T-cell (primary cell): ENCODE data around the gene PITX1. TPM values are rescaled to one million over a fixed set of nuclear protein-coding genes. Genes with fewer than 3 reads are reported as not detected.

Experiments used
- ATAC-seq, 4 experiments: fragments of 200-7000 bp in 3 of 4; fragments of 150-1000 bp in 1 of 4; cut with Tn5 transposase; replicated peaks in 1 of 4; 1 replicate in 3 of 4; 2 replicates in 1 of 4; pipeline ENCODE4 v1.10.0; 2021; ENCODE audit warnings: moderate library complexity in 3 of 4, mild to moderate bottlenecking in 2 of 4, moderate number of reproducible peaks in 1 of 4
- CTCF ChIA-PET, 2 donors: fragments of 300-600 bp; sonication (Branson Sonifier 250); formaldehyde crosslinking; loops; one replicate each; lab custom pipeline; 2022; ENCODE audit warnings: antibody characterized with exemption in 2 of 2; lab: Charles Lee
- POLR2A ChIA-PET, 2 donors: fragments of 300-600 bp; sonication (Branson Sonifier 250); formaldehyde crosslinking; loops; one replicate each; lab custom pipeline; 2022; ENCODE audit warnings: antibody characterized with exemption in 2 of 2; lab: Charles Lee
- DNase-seq, 35 experiments: peaks; one replicate each; pipeline versions ENCODE4 v3.0.0 to v3.0.0-alpha.2; 2013 to 2023
- H3K27ac ChIP-seq: one replicate; pipeline ENCODE4 v1.5.1; 2013; ENCODE audit warnings: low read length
- H3K27me3 ChIP-seq, 2 experiments: replicated peaks in 1 of 2; 1 replicate in 1 of 2; 2 replicates in 1 of 2; pipeline versions ENCODE4 v1.6.1 to v1.7.0; 2013; ENCODE audit warnings: low read length in 1 of 2, mixed read lengths in 1 of 2; ENCODE audit not compliant: control insufficient read depth in 2 of 2, insufficient read depth in 2 of 2; ENCODE audit errors: extremely low read depth in 1 of 2
- H3K36me3 ChIP-seq, 2 donors: 1 replicate in 1 of 2; 2 replicates in 1 of 2; pipeline versions ENCODE4 v1.6.1 to v1.7.0; 2013; ENCODE audit warnings: low read length in 1 of 2; ENCODE audit not compliant: control insufficient read depth in 2 of 2, insufficient read depth in 1 of 2; ENCODE audit errors: extremely low read depth in 1 of 2
- H3K4me1 ChIP-seq, 2 experiments: 1 replicate in 1 of 2; 2 replicates in 1 of 2; pipeline versions ENCODE4 v1.6.1 to v1.7.0; 2013; ENCODE audit warnings: low read length in 2 of 2, mixed read lengths in 1 of 2; ENCODE audit not compliant: insufficient read depth in 2 of 2, control insufficient read depth in 1 of 2; ENCODE audit errors: extremely low read depth in 1 of 2
- H3K4me3 ChIP-seq, 2 donors: 1 replicate in 1 of 2; 2 replicates in 1 of 2; pipeline versions ENCODE4 v1.5.1 to v1.7.0; 2013; ENCODE audit warnings: mild to moderate bottlenecking in 2 of 2, low read length in 1 of 2, moderate library complexity in 1 of 2; ENCODE audit not compliant: control insufficient read depth in 1 of 2; ENCODE audit errors: extremely low read depth in 1 of 2
- H3K9me3 ChIP-seq: 2 replicates; pipeline ENCODE4 v1.7.0; 2013
- H3K27ac Mint-ChIP-seq, 2 donors: one replicate each; pipeline ENCODE4 v1.8.0; 2020 to 2021; ENCODE audit warnings: mild to moderate bottlenecking in 2 of 2, mixed read lengths in 2 of 2
- H3K27me3 Mint-ChIP-seq, 2 donors: one replicate each; pipeline ENCODE4 v1.8.0; 2021 to 2022; ENCODE audit warnings: mixed read lengths in 2 of 2
- H3K36me3 Mint-ChIP-seq: one replicate; pipeline ENCODE4 v1.8.0; 2021; ENCODE audit warnings: mixed read lengths
- H3K4me1 Mint-ChIP-seq, 3 donors: one replicate each; pipeline ENCODE4 v1.8.0; 2020 to 2022; ENCODE audit warnings: mixed read lengths in 3 of 3, mild to moderate bottlenecking in 1 of 3
- H3K4me3 Mint-ChIP-seq, 3 donors: one replicate each; pipeline ENCODE4 v1.8.0; 2020 to 2022; ENCODE audit warnings: mild to moderate bottlenecking in 3 of 3, mixed read lengths in 3 of 3, moderate library complexity in 3 of 3
- H3K9me3 Mint-ChIP-seq, 3 donors: one replicate each; pipeline ENCODE4 v1.8.0; 2020 to 2022; ENCODE audit warnings: mixed read lengths in 3 of 3
- WGBS: methylation state at CpG from one replicate; pipeline ENCODE4 v1.1.5; 2013; ENCODE audit warnings: missing lambda C conversion rate; ENCODE audit not compliant: insufficient coverage; 5-methylcytosine and 5-hydroxymethylcytosine counted together
- total RNA-seq, 35 experiments: library from RNA in 6 of 35; stranded (reverse) in 6 of 35; fragments of 120-200 nt in 1 of 35; gene quantifications; one replicate each; pipeline versions ENCODE4 v1.2.1 to v1.2.4 and lab custom pipeline; 2013 to 2026

The PITX1 gene
- total RNA-seq, 5 donors from 2014 or later (not counting 1 experiment from before 2014, with no cell fraction given) = 0.32 to 0.38 TPM; not detected in 3

- Mint-ChIP-seq H3K27ac (no peak overlapping the region), H3K27me3 (peaks cover 0 to 7% of the 10 kb centered on the region in 2 donors), H3K4me1 (no peaks in the 10 kb centered on the region), H3K9me3 (no peaks in the 10 kb centered on the region), H3K36me3 (peaks cover 2% of the 10 kb centered on the region), H3K4me3 (no peak overlapping the region)
- no peaks in the 10 kb centered on the region for H3K9me3 ChIP-seq
- CTCF ChIA-PET = interaction anchor here in 1 of 2 donors (0.5 kb wide), 1 partner anchor 367 kb away, joined by 3 read pairs; no protein-coding TSS in a partner anchor
- POLR2A ChIA-PET = no interaction called here
- peaks cover 0 to 10% of the 10 kb centered on the region in 2 experiments for H3K27me3 ChIP-seq
- WGBS = 88% methylated on average over 10 of the region's 11 CpGs
- H3K4me3 ChIP-seq = no peak overlapping the region
- no peaks in the 10 kb centered on the region for H3K36me3 ChIP-seq
- no peaks in the 10 kb centered on the region for H3K4me1 ChIP-seq
- no peak overlapping the region for H3K27ac ChIP-seq
- DNase-seq (peak in 1 of 35 experiments; percentile 3), ATAC-seq (no peak)
Observed at GRCh38 chr5:135016861-135017290, 17.2 kb downstream of the PITX1 start.

DNA sequence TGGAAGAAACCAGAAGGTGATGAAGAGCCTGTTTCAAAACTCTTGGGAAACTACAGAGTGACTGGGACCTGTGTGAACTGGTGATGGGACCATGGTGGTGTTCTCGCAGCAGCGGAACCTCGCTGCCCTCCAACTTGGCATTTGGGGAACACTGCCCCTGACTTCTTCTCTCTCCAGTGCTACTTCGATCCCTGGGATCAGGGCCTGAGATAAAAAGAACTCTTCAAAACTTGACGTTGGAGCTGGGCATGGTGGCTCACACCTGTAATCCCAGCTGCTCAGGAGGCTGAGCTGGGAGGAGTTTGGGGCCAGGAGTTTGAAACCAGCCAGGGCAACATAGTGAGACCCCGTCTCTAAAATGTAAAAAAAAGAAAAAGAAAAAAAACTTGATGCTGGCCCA, 18.1 kb downstream of the PITX1 start:
- Mint-ChIP-seq H3K9me3 (no peaks in the 10 kb centered on the region), H3K4me3 (no peak overlapping the region), H3K27me3 (peaks cover 0 to 7% of the 10 kb centered on the region in 2 donors), H3K27ac (no peak overlapping the region), H3K4me1 (no peaks in the 10 kb centered on the region), H3K36me3 (peaks cover 2% of the 10 kb centered on the region)
- no peaks in the 10 kb centered on the region for H3K36me3 ChIP-seq
- no peaks in the 10 kb centered on the region for H3K9me3 ChIP-seq
- CTCF ChIA-PET = no interaction called here
- no peak overlapping the region for H3K27ac ChIP-seq
- no peaks in the 10 kb centered on the region for H3K4me1 ChIP-seq
- 93% methylated on average over 3 of the region's 6 CpGs for WGBS
- ATAC-seq (no peak), DNase-seq (no peak)
- POLR2A ChIA-PET = no interaction called here
- no peak overlapping the region for H3K4me3 ChIP-seq
- peaks cover 0 to 13% of the 10 kb centered on the region in 2 experiments for H3K27me3 ChIP-seq

GRCh38 chr5:135013947-135014570, 20.0 kb downstream of the PITX1 start:
- H3K36me3 ChIP-seq = no peaks in the 10 kb centered on the region
- no peak overlapping the region for H3K27ac Mint-ChIP-seq
- no peaks in the 10 kb centered on the region for H3K9me3 ChIP-seq
- no peak overlapping the region for H3K4me3 Mint-ChIP-seq
- no peak overlapping the region for H3K4me3 ChIP-seq
- no peak overlapping the region for H3K27ac ChIP-seq
- POLR2A ChIA-PET = no interaction called here
- CTCF ChIA-PET = no interaction called here
- ATAC-seq = no peak
- no peak for DNase-seq
- H3K27me3 ChIP-seq = peaks cover 0 to 9% of the 10 kb centered on the region in 2 experiments
- H3K4me1 ChIP-seq = no peaks in the 10 kb centered on the region
- H3K36me3 Mint-ChIP-seq = peaks cover 8% of the 10 kb centered on the region
- 90% methylated on average over 4 of the region's 10 CpGs for WGBS
- no peaks in the 10 kb centered on the region for H3K9me3 Mint-ChIP-seq
- peaks cover 1 to 7% of the 10 kb centered on the region in 2 donors for H3K27me3 Mint-ChIP-seq
- no peaks in the 10 kb centered on the region for H3K4me1 Mint-ChIP-seq

DNA sequence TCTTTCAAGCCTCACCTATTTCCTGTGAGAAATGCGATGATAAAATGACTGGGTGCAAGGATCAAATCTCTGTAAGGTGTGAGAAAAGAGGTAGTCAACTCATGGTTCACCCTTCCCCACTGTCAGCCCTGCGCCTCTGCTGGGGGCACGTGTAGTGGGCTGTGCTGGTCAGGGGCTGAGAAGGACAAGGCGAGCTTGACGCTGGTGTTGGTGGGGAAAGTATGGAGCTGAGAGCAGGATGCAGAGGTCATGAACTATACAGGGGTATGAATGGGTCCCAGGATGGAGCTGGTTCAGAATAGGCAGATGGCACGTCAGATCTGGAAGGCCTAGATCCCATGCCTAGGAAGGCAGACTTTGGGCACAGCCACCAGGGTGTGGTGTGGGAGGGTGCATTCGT, 20.6 kb downstream of the PITX1 start:
- Mint-ChIP-seq H3K9me3 (no peaks in the 10 kb centered on the region), H3K27me3 (peaks cover 1 to 7% of the 10 kb centered on the region in 2 donors), H3K36me3 (peaks cover 8% of the 10 kb centered on the region), H3K4me3 (no peak overlapping the region), H3K27ac (no peak overlapping the region), H3K4me1 (no peaks in the 10 kb centered on the region)
- POLR2A ChIA-PET = no interaction called here
- ATAC-seq (no peak), DNase-seq (no peak)
- no peaks in the 10 kb centered on the region for H3K9me3 ChIP-seq
- peaks cover 0 to 12% of the 10 kb centered on the region in 2 experiments for H3K27me3 ChIP-seq
- CTCF ChIA-PET = no interaction called here
- no peaks in the 10 kb centered on the region for H3K36me3 ChIP-seq
- H3K27ac ChIP-seq = no peak overlapping the region
- no peaks in the 10 kb centered on the region for H3K4me1 ChIP-seq
- H3K4me3 ChIP-seq = no peak overlapping the region
- WGBS = 74% methylated on average over 4 of the region's 7 CpGs

DNA sequence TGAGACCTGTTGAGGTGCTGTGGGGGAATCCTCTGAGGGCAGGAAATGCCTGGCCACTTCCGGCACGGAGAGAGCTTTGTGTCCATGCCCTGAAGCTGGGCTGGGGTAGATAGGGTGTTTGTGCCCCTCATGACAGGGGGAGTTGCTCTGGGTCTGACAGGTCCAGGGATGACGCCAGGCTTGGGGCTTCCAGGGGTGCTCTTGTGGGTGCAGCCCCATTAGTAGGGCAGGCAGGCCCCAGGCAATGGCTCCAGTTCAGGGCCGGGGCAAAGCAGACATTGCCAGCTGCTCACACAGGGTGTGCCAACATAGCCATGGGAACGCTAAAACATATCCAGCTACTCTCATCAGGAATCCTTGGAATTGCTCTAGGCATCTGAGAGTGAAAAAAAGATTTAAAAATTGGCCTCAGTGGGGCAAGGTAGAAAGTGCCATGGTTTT, 21.1 kb downstream of the PITX1 start:
- Histone ChIP-seq H3K27ac (no peak overlapping the region), H3K4me3 (no peak overlapping the region), H3K27me3 (peaks cover 0 to 12% of the 10 kb centered on the region in 2 experiments), H3K36me3 (no peaks in the 10 kb centered on the region), H3K4me1 (no peaks in the 10 kb centered on the region), H3K9me3 (no peaks in the 10 kb centered on the region)
- Mint-ChIP-seq H3K36me3 (peaks cover 8% of the 10 kb centered on the region), H3K9me3 (no peaks in the 10 kb centered on the region), H3K27me3 (peaks cover 1 to 7% of the 10 kb centered on the region in 2 donors), H3K27ac (no peak overlapping the region), H3K4me1 (no peaks in the 10 kb centered on the region), H3K4me3 (no peak overlapping the region)
- ATAC-seq (no peak), DNase-seq (no peak)
- WGBS = 88% methylated on average over 4 of the region's 5 CpGs
- POLR2A ChIA-PET = no interaction called here
- CTCF ChIA-PET = no interaction called here

DNA sequence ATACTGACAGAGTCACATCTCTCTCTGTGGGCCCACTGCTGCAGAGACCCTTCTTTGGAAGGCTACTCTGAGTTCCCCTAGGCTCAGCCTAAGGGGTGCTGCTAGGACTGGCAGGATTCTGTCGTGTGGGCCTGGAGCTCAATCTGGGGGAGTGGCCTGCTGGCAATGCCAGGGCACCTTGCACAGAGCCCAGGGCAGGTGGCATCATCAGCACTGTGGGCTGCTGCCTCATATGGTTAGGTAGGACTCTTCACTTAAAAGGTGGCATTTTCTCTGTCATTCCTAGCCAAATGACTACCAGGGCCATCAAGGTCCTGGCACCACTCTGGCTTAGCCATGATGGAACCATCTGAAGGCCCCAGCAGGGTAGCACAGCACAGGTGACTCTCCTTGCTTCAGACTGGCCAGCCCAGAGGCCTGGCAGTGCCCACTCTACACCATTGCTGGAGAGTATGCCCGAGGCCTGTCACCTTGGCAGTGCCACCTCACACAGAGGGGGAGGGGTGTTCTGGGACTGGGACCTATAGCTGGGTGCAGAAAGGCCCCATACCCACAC, 21.9 kb downstream of the PITX1 start:
- CTCF ChIA-PET = no interaction called here
- H3K9me3 Mint-ChIP-seq = no peaks in the 10 kb centered on the region

More for the DNA sequence above, 21.9 kb downstream of the PITX1 start:
- WGBS = 89% methylated on average over 1 of the region's 2 CpGs
- Mint-ChIP-seq H3K36me3 (peaks cover 11% of the 10 kb centered on the region), H3K27me3 (peaks cover 1 to 7% of the 10 kb centered on the region in 2 donors), H3K4me1 (no peaks in the 10 kb centered on the region), H3K4me3 (no peak overlapping the region), H3K27ac (no peak overlapping the region)
- H3K9me3 ChIP-seq = no peaks in the 10 kb centered on the region
- POLR2A ChIA-PET = no interaction called here
- H3K27me3 ChIP-seq = peaks cover 0 to 13% of the 10 kb centered on the region in 2 experiments
- H3K4me1 ChIP-seq = no peaks in the 10 kb centered on the region
- no peak overlapping the region for H3K4me3 ChIP-seq
- ATAC-seq = no peak
- H3K36me3 ChIP-seq = no peaks in the 10 kb centered on the region
- DNase-seq = no peak
- no peak overlapping the region for H3K27ac ChIP-seq
